Gastroesophageal sphincter (tissue), 3 donors: Measurements from ENCODE around the gene PHACTR1.

Source experiments
- POLR2A ChIP-seq, 2 donors: fragments of 450-650 bp; IDR thresholded peaks; one replicate each; pipeline ENCODE4 v1.6.1; 2017; ENCODE audit warnings: antibody characterized with exemption in 2 of 2, mild to moderate bottlenecking in 2 of 2, moderate library complexity in 1 of 2
- TF ChIP-seq, protein P1 (sequence below), 4 experiments: fragments of 200-600 bp in 2 of 4; fragments of 450-650 bp in 2 of 4; sonication (generic) in 1 of 4; IDR thresholded peaks; one replicate each; pipeline ENCODE4 v1.5.1; 2017 to 2019; ENCODE audit warnings: antibody characterized with exemption in 4 of 4, mild to moderate bottlenecking in 2 of 4, moderate library complexity in 2 of 4

DNA sequence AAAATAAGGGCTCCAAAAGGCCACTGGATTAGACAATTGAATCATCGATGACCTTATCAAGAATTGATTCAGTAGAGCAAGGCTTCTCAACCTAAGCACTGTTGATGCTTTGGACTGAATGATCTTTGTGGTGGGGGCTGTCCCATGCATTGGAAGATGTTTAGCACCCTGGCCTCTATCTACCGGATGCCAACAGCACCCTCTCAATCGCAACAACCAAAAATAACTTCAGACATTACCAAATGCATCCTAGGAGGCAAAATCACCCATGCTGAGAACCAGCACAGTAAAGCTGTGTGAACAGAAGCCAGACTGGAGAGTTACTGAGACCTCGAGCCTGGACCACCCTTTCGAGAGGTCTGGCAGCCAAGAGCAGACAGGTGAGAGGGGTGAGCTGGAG, 544.3 kb downstream of the PHACTR1 start:
- TF ChIP-seq, protein P1, sequence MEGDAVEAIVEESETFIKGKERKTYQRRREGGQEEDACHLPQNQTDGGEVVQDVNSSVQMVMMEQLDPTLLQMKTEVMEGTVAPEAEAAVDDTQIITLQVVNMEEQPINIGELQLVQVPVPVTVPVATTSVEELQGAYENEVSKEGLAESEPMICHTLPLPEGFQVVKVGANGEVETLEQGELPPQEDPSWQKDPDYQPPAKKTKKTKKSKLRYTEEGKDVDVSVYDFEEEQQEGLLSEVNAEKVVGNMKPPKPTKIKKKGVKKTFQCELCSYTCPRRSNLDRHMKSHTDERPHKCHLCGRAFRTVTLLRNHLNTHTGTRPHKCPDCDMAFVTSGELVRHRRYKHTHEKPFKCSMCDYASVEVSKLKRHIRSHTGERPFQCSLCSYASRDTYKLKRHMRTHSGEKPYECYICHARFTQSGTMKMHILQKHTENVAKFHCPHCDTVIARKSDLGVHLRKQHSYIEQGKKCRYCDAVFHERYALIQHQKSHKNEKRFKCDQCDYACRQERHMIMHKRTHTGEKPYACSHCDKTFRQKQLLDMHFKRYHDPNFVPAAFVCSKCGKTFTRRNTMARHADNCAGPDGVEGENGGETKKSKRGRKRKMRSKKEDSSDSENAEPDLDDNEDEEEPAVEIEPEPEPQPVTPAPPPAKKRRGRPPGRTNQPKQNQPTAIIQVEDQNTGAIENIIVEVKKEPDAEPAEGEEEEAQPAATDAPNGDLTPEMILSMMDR (IDR thresholded peaks at IDR 0.05) = no peak
- TF ChIP-seq POLR2A (IDR thresholded peaks at IDR 0.05) = no peak
